Astrocyte (in vitro differentiated cells and primary cell): ENCODE measurements around the gene SOBP. TPM values are rescaled to one million over a fixed set of nuclear protein-coding genes. Genes with fewer than 3 reads are reported as not detected.

Source experiments
- DNase-seq: peaks from one replicate; pipeline ENCODE4 v3.0.0-alpha.2; 2010; ENCODE audit warnings: low read depth
- FAIRE-seq: peaks from 2 replicates; lab custom pipeline; 2011; peaks lifted over from hg19 to GRCh38; lab: Jason Lieb, UNC
- H2AFZ ChIP-seq: 2 replicates; pipeline ENCODE4 v1.6.0; 2012; ENCODE audit warnings: low read depth, low read length, inconsistent platforms
- H3K27ac ChIP-seq: 2 replicates; pipeline ENCODE4 v1.5.1; 2011; ENCODE audit warnings: low read depth, low read length, inconsistent platforms
- H3K27me3 ChIP-seq: 2 replicates; pipeline ENCODE4 v1.6.0; 2011; ENCODE audit warnings: low read length, inconsistent platforms; ENCODE audit not compliant: insufficient read depth
- H3K36me3 ChIP-seq: 2 replicates; pipeline ENCODE4 v1.5.1; 2011; ENCODE audit warnings: low read length, inconsistent platforms; ENCODE audit not compliant: insufficient read depth
- H3K4me1 ChIP-seq: 2 replicates; pipeline ENCODE4 v1.5.1; 2011; ENCODE audit warnings: low read length, inconsistent platforms; ENCODE audit not compliant: insufficient read depth
- H3K4me2 ChIP-seq: 2 replicates; pipeline ENCODE4 v1.6.0; 2012; ENCODE audit warnings: low read length, inconsistent platforms
- H3K4me3 ChIP-seq: 2 replicates; pipeline ENCODE4 v1.5.1; 2011; ENCODE audit warnings: low read depth, mild to moderate bottlenecking, low read length, inconsistent platforms; ENCODE audit not compliant: insufficient read depth
- H3K79me2 ChIP-seq: 2 replicates; pipeline ENCODE4 v1.6.0; 2012; ENCODE audit warnings: mild to moderate bottlenecking, low read length, inconsistent platforms; ENCODE audit not compliant: insufficient read depth
- H3K9ac ChIP-seq: 2 replicates; pipeline ENCODE4 v1.6.0; 2012; ENCODE audit warnings: mild to moderate bottlenecking, low read length, inconsistent platforms
- H3K9me3 ChIP-seq: 2 replicates; pipeline ENCODE4 v1.5.1; 2012; ENCODE audit warnings: low read depth, mild to moderate bottlenecking, low read length, inconsistent platforms; ENCODE audit not compliant: insufficient read depth
- H4K20me1 ChIP-seq: 2 replicates; pipeline ENCODE4 v1.6.0; 2012; ENCODE audit warnings: low read length, inconsistent platforms; ENCODE audit not compliant: insufficient read depth
- H3K27ac Mint-ChIP-seq: one replicate; pipeline ENCODE4 v1.8.0; 2021; ENCODE audit warnings: mild to moderate bottlenecking, mixed read lengths; ENCODE audit not compliant: unreplicated experiment
- H3K27me3 Mint-ChIP-seq: one replicate; pipeline ENCODE4 v1.8.0; 2021; ENCODE audit warnings: low read depth, mixed read lengths; ENCODE audit not compliant: unreplicated experiment
- H3K36me3 Mint-ChIP-seq: one replicate; pipeline ENCODE4 v1.8.0; 2021; ENCODE audit warnings: low read depth, mixed read lengths; ENCODE audit not compliant: unreplicated experiment
- H3K4me1 Mint-ChIP-seq: one replicate; pipeline ENCODE4 v1.8.0; 2021; ENCODE audit warnings: low read depth, mixed read lengths; ENCODE audit not compliant: unreplicated experiment
- H3K4me3 Mint-ChIP-seq: one replicate; pipeline ENCODE4 v1.8.0; 2021; ENCODE audit warnings: mild to moderate bottlenecking, moderate library complexity, mixed read lengths; ENCODE audit not compliant: unreplicated experiment
- H3K9me3 Mint-ChIP-seq: one replicate; pipeline ENCODE4 v1.8.0; 2021; ENCODE audit warnings: mild to moderate bottlenecking, mixed read lengths; ENCODE audit not compliant: unreplicated experiment
- CTCF ChIP-seq: IDR thresholded peaks from 2 replicates; pipeline ENCODE4 v1.5.1; 2011; ENCODE audit warnings: low read depth, mild to moderate bottlenecking, inconsistent platforms, low read length, moderate library complexity; ENCODE audit not compliant: insufficient read depth
- EZH2 ChIP-seq: IDR thresholded peaks from 2 replicates; pipeline ENCODE4 v1.6.1; 2012; ENCODE audit warnings: mild to moderate bottlenecking, low read length, inconsistent platforms; ENCODE audit not compliant: insufficient read depth
- total RNA-seq: library from RNA; stranded (reverse); gene quantifications from 2 replicates; pipeline ENCODE4 v1.2.1, GENCODE V29; 2021

Gene SOBP
- total RNA-seq, 1 donor from 2014 or later, result 4.7 TPM

GRCh38 chr6:107543567-107543966 is 53.6 kb downstream of the SOBP start:
- Mint-ChIP-seq H3K36me3 (peaks cover 2% of the 10 kb centered on the region), H3K9me3 (no peaks in the 10 kb centered on the region), H3K27ac (no peak overlapping the region), H3K4me3 (no peak overlapping the region), H3K27me3 (no peaks in the 10 kb centered on the region), H3K4me1 (peaks cover 16% of the 10 kb centered on the region)
- H3K9ac ChIP-seq, result no peak overlapping the region
- H3K4me1 ChIP-seq, result no peaks in the 10 kb centered on the region
- no peaks in the 10 kb centered on the region for H3K36me3 ChIP-seq
- no peaks in the 10 kb centered on the region for H3K9me3 ChIP-seq
- H2AFZ ChIP-seq, result no peak overlapping the region
- no peaks in the 10 kb centered on the region for H4K20me1 ChIP-seq
- DNase-seq, result no peak
- H3K27ac ChIP-seq, result no peak overlapping the region
- no peak for FAIRE-seq
- H3K79me2 ChIP-seq, result no peaks in the 10 kb centered on the region
- TF ChIP-seq EZH2 (no peak), CTCF (no peak)
- no peaks in the 10 kb centered on the region for H3K27me3 ChIP-seq
- no peak overlapping the region for H3K4me3 ChIP-seq
- no peak overlapping the region for H3K4me2 ChIP-seq

GRCh38 chr6:107545763-107546162 is 55.8 kb downstream of the SOBP start:
- no peaks in the 10 kb centered on the region for H3K27me3 Mint-ChIP-seq
- DNase-seq, result no peak
- FAIRE-seq, result no peak

More at GRCh38 chr6:107545763-107546162, 55.8 kb downstream of the SOBP start:
- Histone ChIP-seq H4K20me1 (no peaks in the 10 kb centered on the region), H3K9me3 (no peaks in the 10 kb centered on the region), H2AFZ (no peak overlapping the region), H3K27ac (no peak overlapping the region), H3K9ac (no peak overlapping the region), H3K27me3 (no peaks in the 10 kb centered on the region), H3K4me2 (no peak overlapping the region), H3K4me1 (no peaks in the 10 kb centered on the region), H3K36me3 (no peaks in the 10 kb centered on the region), H3K4me3 (no peak overlapping the region), H3K79me2 (no peaks in the 10 kb centered on the region)
- Mint-ChIP-seq H3K36me3 (peaks cover 2% of the 10 kb centered on the region), H3K9me3 (no peaks in the 10 kb centered on the region), H3K4me3 (no peak overlapping the region), H3K4me1 (no peaks in the 10 kb centered on the region), H3K27ac (no peak overlapping the region)
- TF ChIP-seq CTCF (no peak), EZH2 (no peak)
